GM23338 (cell line): ENCODE measurements around the gene DENND4A. TPM values are rescaled to one million over a fixed set of nuclear protein-coding genes. Genes with fewer than 3 reads are reported as not detected.

Source experiments
- ATAC-seq: fragments of 200-7000 bp; cut with Tn5 transposase; 3 replicates; pipeline ENCODE4 v1.9.1; 2020
- DNase-seq: peaks from one replicate; pipeline ENCODE4 v3.0.0-alpha.2; 2015; ENCODE audit warnings: low spot score
- H2AFZ ChIP-seq: fragments of 200-600 bp; sonication (generic); 2 replicates; pipeline ENCODE4 v1.8.0; 2016; ENCODE audit warnings: antibody characterized with exemption, mild to moderate bottlenecking, moderate library complexity
- H3F3A ChIP-seq: fragments of 200-600 bp; sonication (generic); replicated peaks from 2 replicates; pipeline ENCODE4 v1.8.0; 2017; ENCODE audit warnings: antibody characterized with exemption, mixed run types, low read depth
- H3K27ac ChIP-seq: fragments of 200-600 bp; sonication (generic); 2 replicates; pipeline ENCODE4 v1.6.1; 2016; ENCODE audit warnings: low read depth
- H3K27me3 ChIP-seq: fragments of 200-600 bp; sonication (generic); 2 replicates; pipeline ENCODE4 v1.8.0; 2016; ENCODE audit warnings: mild to moderate bottlenecking, mixed run types, moderate library complexity; ENCODE audit not compliant: insufficient read depth
- H3K36me3 ChIP-seq: fragments of 200-600 bp; sonication (generic); 2 replicates; pipeline ENCODE4 v1.8.0; 2016; ENCODE audit warnings: mild to moderate bottlenecking; ENCODE audit not compliant: insufficient read depth
- H3K4me1 ChIP-seq: fragments of 200-600 bp; sonication (generic); 2 replicates; pipeline ENCODE4 v1.8.0; 2016; ENCODE audit warnings: mild to moderate bottlenecking, moderate library complexity; ENCODE audit not compliant: insufficient read depth
- H3K4me2 ChIP-seq: fragments of 200-600 bp; sonication (generic); 2 replicates; pipeline ENCODE4 v1.7.1; 2017; ENCODE audit warnings: mixed run types
- H3K4me3 ChIP-seq: fragments of 200-600 bp; sonication (generic); 2 replicates; pipeline ENCODE4 v1.6.1; 2016; ENCODE audit warnings: mixed run types
- H3K79me2 ChIP-seq: fragments of 200-600 bp; sonication (generic); replicated peaks from 2 replicates; pipeline ENCODE4 v1.8.0; 2017; ENCODE audit warnings: mild to moderate bottlenecking; ENCODE audit not compliant: insufficient read depth
- H3K9me2 ChIP-seq: fragments of 200-600 bp; sonication (generic); 2 replicates; pipeline ENCODE4 v1.8.0; 2017; ENCODE audit not compliant: insufficient read depth
- H4K20me1 ChIP-seq: fragments of 200-600 bp; sonication (generic); replicated peaks from 2 replicates; pipeline ENCODE4 v1.8.0; 2017; ENCODE audit warnings: mild to moderate bottlenecking; ENCODE audit not compliant: insufficient read depth
- H3K27ac Mint-ChIP-seq: 2 replicates; pipeline ENCODE4 v1.8.0; 2020; ENCODE audit warnings: inconsistent platforms, mild to moderate bottlenecking, moderate library complexity, mixed read lengths
- H3K27me3 Mint-ChIP-seq: 3 replicates; pipeline ENCODE4 v1.8.0; 2022; ENCODE audit warnings: low read depth, mild to moderate bottlenecking, moderate library complexity, mixed read lengths, inconsistent platforms; ENCODE audit not compliant: insufficient read depth, poor library complexity
- H3K36me3 Mint-ChIP-seq: 3 replicates; pipeline ENCODE4 v1.8.0; 2021; ENCODE audit warnings: low read depth, mild to moderate bottlenecking, inconsistent platforms, moderate library complexity, mixed read lengths
- H3K4me1 Mint-ChIP-seq: 3 replicates; pipeline ENCODE4 v1.8.0; 2020; ENCODE audit warnings: mild to moderate bottlenecking, inconsistent platforms, mixed read lengths
- H3K4me3 Mint-ChIP-seq: 3 replicates; pipeline ENCODE4 v1.8.0; 2021; ENCODE audit warnings: moderate library complexity, mild to moderate bottlenecking, inconsistent platforms, mixed read lengths
- H3K9me3 Mint-ChIP-seq: 3 replicates; pipeline ENCODE4 v1.8.0; 2020; ENCODE audit warnings: moderate library complexity, mild to moderate bottlenecking, inconsistent platforms, mixed read lengths
- CREB1 ChIP-seq: fragments of 250-450 bp; sonication (Bioruptor Pico); IDR thresholded peaks from 2 replicates; pipeline ENCODE4 v1.5.0; 2020; ENCODE audit warnings: low read depth, mild to moderate bottlenecking, moderate library complexity
- EZH2phosphoT487 ChIP-seq: fragments of 200-600 bp; sonication (generic); IDR thresholded peaks from one replicate; pipeline ENCODE4 v1.8.1; 2018; ENCODE audit warnings: antibody characterized with exemption; ENCODE audit not compliant: unreplicated experiment
- JUNB ChIP-seq: IDR thresholded peaks from one replicate; pipeline ENCODE4 v1.6.1; 2016; ENCODE audit warnings: antibody characterized with exemption; ENCODE audit not compliant: unreplicated experiment
- NANOG ChIP-seq: IDR thresholded peaks from 2 replicates; pipeline ENCODE4 v1.6.1; 2016; ENCODE audit warnings: antibody characterized with exemption, borderline replicate concordance
- POLR2AphosphoS5 ChIP-seq: IDR thresholded peaks from 2 replicates; pipeline ENCODE4 v1.6.1; 2016; ENCODE audit warnings: antibody characterized with exemption, low read depth
- STAT1 ChIP-seq: IDR thresholded peaks from one replicate; pipeline ENCODE4 v1.6.1; 2016; ENCODE audit warnings: antibody characterized with exemption; ENCODE audit not compliant: unreplicated experiment
- ZNF114 ChIP-seq: fragments of 250-450 bp; sonication (Bioruptor Pico); IDR thresholded peaks from 2 replicates; pipeline ENCODE4 v1.5.0; 2020; ENCODE audit warnings: mild to moderate bottlenecking, moderate library complexity
- ZNF331 ChIP-seq: fragments of 250-450 bp; sonication (Bioruptor Pico); IDR thresholded peaks from 2 replicates; pipeline ENCODE4 v1.5.0; 2020; ENCODE audit warnings: low read depth, mild to moderate bottlenecking, moderate library complexity
- ZNF462 ChIP-seq: fragments of 250-450 bp; sonication (Bioruptor Pico); IDR thresholded peaks from 2 replicates; pipeline ENCODE4 v1.5.0; 2020; ENCODE audit warnings: mild to moderate bottlenecking, moderate library complexity
- polyA plus RNA-seq: library from polyadenylated mRNA; unstranded; fragments of >200 nt; fragmentation: Nextera tagmentation; extraction: Ambion mirVana; gene quantifications from 2 replicates; pipeline ENCODE4 v1.2.1, GENCODE V29; 2016
- total RNA-seq: library from RNA; depleted of rRNA; stranded (reverse); fragments of >200 nt; shearing (Covaris generic); gene quantifications from 2 replicates; pipeline ENCODE4 v1.2.3, GENCODE V29; 2014
- TF ChIP-seq, protein P1 (sequence below): IDR thresholded peaks from 2 replicates; pipeline ENCODE4 v1.6.1; 2016; ENCODE audit warnings: antibody characterized with exemption
- TF ChIP-seq, protein P2 (sequence below): IDR thresholded peaks from one replicate; pipeline ENCODE4 v1.6.1; 2018; ENCODE audit warnings: antibody characterized with exemption; ENCODE audit not compliant: unreplicated experiment

DENND4A gene
- total and polyA plus RNA-seq, 2 experiments from 2014 or later = 3.4 to 9.0 TPM

GRCh38 chr15:65740148-65740547, 51.9 kb downstream of the DENND4A start:
- H3K9me2 ChIP-seq = no peaks in the 10 kb centered on the region
- H3K4me3 ChIP-seq = no peak overlapping the region
- no peak overlapping the region for H3K27ac ChIP-seq
- H3K79me2 ChIP-seq = no peaks in the 10 kb centered on the region
- H3K4me3 Mint-ChIP-seq = no peak overlapping the region
- ATAC-seq (no peak), DNase-seq (no peak)
- H3K27me3 ChIP-seq = no peaks in the 10 kb centered on the region
- H2AFZ ChIP-seq = no peak overlapping the region
- no peaks in the 10 kb centered on the region for H3K4me1 ChIP-seq
- no peak for TF ChIP-seq ZNF331 (CRISPR knock-in tag)
- no peak for TF ChIP-seq ZNF462
- no peak for TF ChIP-seq JUNB
- TF ChIP-seq, protein P1, sequence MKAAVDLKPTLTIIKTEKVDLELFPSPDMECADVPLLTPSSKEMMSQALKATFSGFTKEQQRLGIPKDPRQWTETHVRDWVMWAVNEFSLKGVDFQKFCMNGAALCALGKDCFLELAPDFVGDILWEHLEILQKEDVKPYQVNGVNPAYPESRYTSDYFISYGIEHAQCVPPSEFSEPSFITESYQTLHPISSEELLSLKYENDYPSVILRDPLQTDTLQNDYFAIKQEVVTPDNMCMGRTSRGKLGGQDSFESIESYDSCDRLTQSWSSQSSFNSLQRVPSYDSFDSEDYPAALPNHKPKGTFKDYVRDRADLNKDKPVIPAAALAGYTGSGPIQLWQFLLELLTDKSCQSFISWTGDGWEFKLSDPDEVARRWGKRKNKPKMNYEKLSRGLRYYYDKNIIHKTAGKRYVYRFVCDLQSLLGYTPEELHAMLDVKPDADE = no peak
- no peak for TF ChIP-seq STAT1
- no peak for TF ChIP-seq EZH2phosphoT487
- no peak for TF ChIP-seq POLR2AphosphoS5
- TF ChIP-seq ZNF114 (CRISPR knock-in tag) = no peak
- TF ChIP-seq, protein P2, sequence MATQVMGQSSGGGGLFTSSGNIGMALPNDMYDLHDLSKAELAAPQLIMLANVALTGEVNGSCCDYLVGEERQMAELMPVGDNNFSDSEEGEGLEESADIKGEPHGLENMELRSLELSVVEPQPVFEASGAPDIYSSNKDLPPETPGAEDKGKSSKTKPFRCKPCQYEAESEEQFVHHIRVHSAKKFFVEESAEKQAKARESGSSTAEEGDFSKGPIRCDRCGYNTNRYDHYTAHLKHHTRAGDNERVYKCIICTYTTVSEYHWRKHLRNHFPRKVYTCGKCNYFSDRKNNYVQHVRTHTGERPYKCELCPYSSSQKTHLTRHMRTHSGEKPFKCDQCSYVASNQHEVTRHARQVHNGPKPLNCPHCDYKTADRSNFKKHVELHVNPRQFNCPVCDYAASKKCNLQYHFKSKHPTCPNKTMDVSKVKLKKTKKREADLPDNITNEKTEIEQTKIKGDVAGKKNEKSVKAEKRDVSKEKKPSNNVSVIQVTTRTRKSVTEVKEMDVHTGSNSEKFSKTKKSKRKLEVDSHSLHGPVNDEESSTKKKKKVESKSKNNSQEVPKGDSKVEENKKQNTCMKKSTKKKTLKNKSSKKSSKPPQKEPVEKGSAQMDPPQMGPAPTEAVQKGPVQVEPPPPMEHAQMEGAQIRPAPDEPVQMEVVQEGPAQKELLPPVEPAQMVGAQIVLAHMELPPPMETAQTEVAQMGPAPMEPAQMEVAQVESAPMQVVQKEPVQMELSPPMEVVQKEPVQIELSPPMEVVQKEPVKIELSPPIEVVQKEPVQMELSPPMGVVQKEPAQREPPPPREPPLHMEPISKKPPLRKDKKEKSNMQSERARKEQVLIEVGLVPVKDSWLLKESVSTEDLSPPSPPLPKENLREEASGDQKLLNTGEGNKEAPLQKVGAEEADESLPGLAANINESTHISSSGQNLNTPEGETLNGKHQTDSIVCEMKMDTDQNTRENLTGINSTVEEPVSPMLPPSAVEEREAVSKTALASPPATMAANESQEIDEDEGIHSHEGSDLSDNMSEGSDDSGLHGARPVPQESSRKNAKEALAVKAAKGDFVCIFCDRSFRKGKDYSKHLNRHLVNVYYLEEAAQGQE = no peak
- no peak for TF ChIP-seq NANOG
- no peak for TF ChIP-seq CREB1 (CRISPR knock-in tag)
- no peaks in the 10 kb centered on the region for H4K20me1 ChIP-seq
- H3K4me1 Mint-ChIP-seq = no peaks in the 10 kb centered on the region
- no peak overlapping the region for H3K4me2 ChIP-seq
- no peaks in the 10 kb centered on the region for H3K36me3 Mint-ChIP-seq
- no peaks in the 10 kb centered on the region for H3K27me3 Mint-ChIP-seq
- no peaks in the 10 kb centered on the region for H3F3A ChIP-seq
- H3K27ac Mint-ChIP-seq = no peak overlapping the region
- H3K9me3 Mint-ChIP-seq = no peaks in the 10 kb centered on the region
- no peaks in the 10 kb centered on the region for H3K36me3 ChIP-seq
